Measurements from ENCODE around the gene RCAN1.

DNA sequence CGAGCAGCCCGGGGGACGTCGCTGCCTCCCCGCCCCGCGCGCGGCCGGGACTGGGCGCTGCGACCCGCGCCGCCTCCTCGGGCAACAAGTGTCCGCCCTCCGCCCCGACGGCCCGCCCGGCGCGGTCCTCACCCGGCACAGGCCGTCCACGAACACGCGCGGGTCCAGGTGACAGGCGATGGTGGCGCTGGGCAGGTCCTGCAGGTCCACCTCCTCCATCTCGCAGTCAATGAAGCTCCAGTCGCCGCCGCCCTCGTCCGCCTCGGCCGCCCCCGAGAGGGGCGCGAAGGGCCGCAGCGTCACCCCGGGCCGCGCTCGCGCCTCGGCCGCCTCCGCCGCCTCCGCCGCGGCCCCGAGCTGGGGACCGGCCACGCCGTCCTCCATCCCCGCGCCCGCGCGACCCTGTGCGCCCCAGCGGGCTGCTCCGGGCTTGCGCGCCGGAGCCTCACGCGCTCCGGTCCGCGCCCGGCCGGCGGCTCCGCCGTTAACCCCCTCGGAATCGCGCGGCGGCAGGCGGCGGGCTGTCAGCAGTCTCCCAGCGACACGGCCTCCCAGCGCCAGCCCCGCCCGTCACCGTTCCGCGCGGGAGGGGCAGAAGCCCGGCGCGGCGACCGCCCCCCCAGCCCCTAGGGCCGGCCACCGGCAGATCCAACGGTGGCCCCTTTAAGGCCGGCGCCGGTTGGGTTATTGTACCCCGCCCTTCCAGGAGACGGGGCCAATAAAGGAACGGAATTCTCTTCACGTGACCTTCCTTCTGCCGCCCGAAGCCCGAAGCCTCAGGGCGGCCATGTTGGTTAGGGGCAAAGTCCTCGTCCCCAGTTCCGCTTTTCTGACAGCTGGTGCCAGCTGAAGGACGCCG lies at the start of gene RCAN1:
- TF ChIP-seq, protein P1, sequence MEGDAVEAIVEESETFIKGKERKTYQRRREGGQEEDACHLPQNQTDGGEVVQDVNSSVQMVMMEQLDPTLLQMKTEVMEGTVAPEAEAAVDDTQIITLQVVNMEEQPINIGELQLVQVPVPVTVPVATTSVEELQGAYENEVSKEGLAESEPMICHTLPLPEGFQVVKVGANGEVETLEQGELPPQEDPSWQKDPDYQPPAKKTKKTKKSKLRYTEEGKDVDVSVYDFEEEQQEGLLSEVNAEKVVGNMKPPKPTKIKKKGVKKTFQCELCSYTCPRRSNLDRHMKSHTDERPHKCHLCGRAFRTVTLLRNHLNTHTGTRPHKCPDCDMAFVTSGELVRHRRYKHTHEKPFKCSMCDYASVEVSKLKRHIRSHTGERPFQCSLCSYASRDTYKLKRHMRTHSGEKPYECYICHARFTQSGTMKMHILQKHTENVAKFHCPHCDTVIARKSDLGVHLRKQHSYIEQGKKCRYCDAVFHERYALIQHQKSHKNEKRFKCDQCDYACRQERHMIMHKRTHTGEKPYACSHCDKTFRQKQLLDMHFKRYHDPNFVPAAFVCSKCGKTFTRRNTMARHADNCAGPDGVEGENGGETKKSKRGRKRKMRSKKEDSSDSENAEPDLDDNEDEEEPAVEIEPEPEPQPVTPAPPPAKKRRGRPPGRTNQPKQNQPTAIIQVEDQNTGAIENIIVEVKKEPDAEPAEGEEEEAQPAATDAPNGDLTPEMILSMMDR (IDR thresholded peaks at IDR 0.05; ENCODE audit: insufficient read depth, low read depth, low read length): no peak
- TF ChIP-seq EZH2 (IDR thresholded peaks at IDR 0.05; ENCODE audit: insufficient read depth, low read length): no peak
